Right lobe of liver (tissue), 6 donors: Measurements from ENCODE around the gene TFF3. TPM values are rescaled to one million over a fixed set of nuclear protein-coding genes. Genes with fewer than 3 reads are reported as not detected.

ENCODE experiments used
- ATAC-seq, 4 donors: fragments of 200-7000 bp; cut with Tn5 transposase; one replicate each; pipeline ENCODE4 v1.9.1; 2020; ENCODE audit warnings: mild to moderate bottlenecking in 4 of 4, moderate library complexity in 4 of 4
- DNase-seq, 3 donors: peaks; one replicate each; pipeline ENCODE4 v3.0.0-alpha.2; 2020
- H3K27ac ChIP-seq, 3 donors: fragments of 200-600 bp; one replicate each; pipeline ENCODE4 v1.8.0; 2022
- H3K27me3 ChIP-seq, 2 donors: fragments of 200-600 bp; one replicate each; pipeline ENCODE4 v1.8.0; 2022
- H3K36me3 ChIP-seq, 4 donors: fragments of 200-600 bp; sonication (generic) in 1 of 4; one replicate each; pipeline versions ENCODE4 v1.5.1 to v1.8.0; 2017 to 2022; ENCODE audit warnings: control low read depth in 1 of 4
- H3K4me1 ChIP-seq, 4 donors: fragments of 200-600 bp; sonication (generic) in 1 of 4; one replicate each; pipeline versions ENCODE4 v1.5.1 to v1.8.0; 2017 to 2022; ENCODE audit warnings: control low read depth in 1 of 4
- H3K4me3 ChIP-seq, 3 donors: fragments of 200-600 bp; one replicate each; pipeline ENCODE4 v1.8.0; 2022
- H3K9me3 ChIP-seq, 4 donors: fragments of 200-600 bp; sonication (generic) in 1 of 4; one replicate each; pipeline versions ENCODE4 v1.5.1 to v1.8.0; 2017 to 2022; ENCODE audit warnings: control low read depth in 1 of 4
- POLR2A ChIP-seq: fragments of 450-650 bp; IDR thresholded peaks from one replicate; pipeline ENCODE4 v1.6.1; 2017; ENCODE audit warnings: antibody characterized with exemption, mild to moderate bottlenecking
- WGBS: methylation state at CpG from one replicate; pipeline ENCODE4 v1.1.6; 2018; ENCODE audit warnings: low coverage, low lambda C conversion rate; ENCODE audit not compliant: insufficient coverage; ENCODE audit errors: missing lambda C conversion rate; 5-methylcytosine and 5-hydroxymethylcytosine counted together
- intact Hi-C, 2 donors: fragments of 100-400 bp; cut with DNase I; formaldehyde crosslinking; loops; one replicate each; pipeline versions ENCODE4 v1.11.2 to v1.14.1; 2022
- total RNA-seq, 6 experiments: library from RNA; depleted of rRNA in 2 of 6; stranded (reverse); fragments of >200 nt in 2 of 6; fragmentation: NEBNext Ultra II Directional in 3 of 6; extraction: Animal tissue kit (Norgen Biotek cat#: 25700) in 3 of 6; gene quantifications; one replicate each; pipeline versions ENCODE4 v1.1.0 to v1.2.4, GENCODE V29; 2016 to 2023
- TF ChIP-seq, protein P1 (sequence below), 4 donors: fragments of 200-600 bp in 3 of 4; fragments of 450-650 bp in 1 of 4; IDR thresholded peaks; one replicate each; pipeline versions ENCODE4 v1.5.1 to v1.8.0; 2016 to 2022; ENCODE audit warnings: antibody characterized with exemption in 4 of 4, mild to moderate bottlenecking in 2 of 4
- donor health status: DM: no; HTN: yes; CAD: no.
- donor health status: DM: no; HTN: no; CAD: no.
- donor health status: DM: no; HTN: no; CAD: no.
- donor health status: DM: no; HTN: yes; CAD: no.
- donor health status: DM: no; HTN: yes; CAD: no.

TFF3 gene
- total RNA-seq, 6 experiments from 2014 or later: 0.88 to 6.8 (median 2.5) TPM

DNA sequence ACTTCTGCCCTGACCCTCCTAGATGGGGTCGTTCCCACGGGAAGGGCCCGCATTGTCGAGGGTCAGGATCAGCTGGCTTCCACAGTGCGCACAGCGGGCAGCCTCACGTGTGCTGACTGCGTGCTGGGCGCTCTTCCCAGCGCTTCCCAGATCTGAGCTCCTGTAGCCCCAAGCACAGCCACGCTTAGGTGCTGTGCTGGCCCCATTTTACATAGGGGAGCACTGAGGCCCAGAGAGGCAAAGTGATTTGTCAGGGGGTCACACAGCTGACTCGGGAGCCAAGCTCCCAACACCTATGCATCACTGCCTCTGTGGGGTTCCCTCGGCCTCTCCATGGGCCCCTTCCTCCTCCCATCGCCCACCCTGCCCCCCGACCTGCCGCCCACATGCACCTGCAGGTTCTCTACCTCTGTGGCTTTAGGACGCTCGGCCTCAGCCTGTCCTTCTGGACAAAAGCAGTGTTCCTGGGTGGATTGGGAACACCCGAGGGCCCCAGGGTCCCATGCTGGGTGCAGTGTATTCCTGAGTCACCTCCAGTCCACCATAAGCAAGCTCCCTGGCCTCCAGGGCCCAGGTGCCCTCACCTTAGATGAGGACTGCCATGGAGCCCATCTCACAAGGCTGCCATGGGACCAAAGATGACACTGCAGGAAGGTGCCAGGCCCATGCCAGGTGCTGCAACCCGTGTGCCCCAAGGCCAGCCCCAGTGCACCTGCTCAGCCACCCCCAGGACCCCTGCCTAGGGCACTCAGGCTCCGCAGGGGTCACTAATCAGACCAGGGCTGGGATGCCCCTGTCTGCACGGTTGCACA, 23.3 kb downstream of the TFF3 start:
- 80% methylated on average over 2 of the region's 22 CpGs for WGBS
- TF ChIP-seq POLR2A: no peak
- TF ChIP-seq, protein P1, sequence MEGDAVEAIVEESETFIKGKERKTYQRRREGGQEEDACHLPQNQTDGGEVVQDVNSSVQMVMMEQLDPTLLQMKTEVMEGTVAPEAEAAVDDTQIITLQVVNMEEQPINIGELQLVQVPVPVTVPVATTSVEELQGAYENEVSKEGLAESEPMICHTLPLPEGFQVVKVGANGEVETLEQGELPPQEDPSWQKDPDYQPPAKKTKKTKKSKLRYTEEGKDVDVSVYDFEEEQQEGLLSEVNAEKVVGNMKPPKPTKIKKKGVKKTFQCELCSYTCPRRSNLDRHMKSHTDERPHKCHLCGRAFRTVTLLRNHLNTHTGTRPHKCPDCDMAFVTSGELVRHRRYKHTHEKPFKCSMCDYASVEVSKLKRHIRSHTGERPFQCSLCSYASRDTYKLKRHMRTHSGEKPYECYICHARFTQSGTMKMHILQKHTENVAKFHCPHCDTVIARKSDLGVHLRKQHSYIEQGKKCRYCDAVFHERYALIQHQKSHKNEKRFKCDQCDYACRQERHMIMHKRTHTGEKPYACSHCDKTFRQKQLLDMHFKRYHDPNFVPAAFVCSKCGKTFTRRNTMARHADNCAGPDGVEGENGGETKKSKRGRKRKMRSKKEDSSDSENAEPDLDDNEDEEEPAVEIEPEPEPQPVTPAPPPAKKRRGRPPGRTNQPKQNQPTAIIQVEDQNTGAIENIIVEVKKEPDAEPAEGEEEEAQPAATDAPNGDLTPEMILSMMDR (IDR thresholded peaks at IDR 0.05): no peak
- H3K27ac ChIP-seq: no peak overlapping the region
- ATAC-seq: peak in 1 of 4 donors; percentile 14
- H3K27me3 ChIP-seq: no peaks in the 10 kb centered on the region
- DNase-seq: no peak
- H3K9me3 ChIP-seq: no peaks in the 10 kb centered on the region
- intact Hi-C loops: no loop called here
- H3K4me3 ChIP-seq: no peak overlapping the region
- no peaks in the 10 kb centered on the region for H3K4me1 ChIP-seq
- no peaks in the 10 kb centered on the region for H3K36me3 ChIP-seq

GRCh38 chr21:42291003-42291750, 24.0 kb downstream of the TFF3 start:
- H3K36me3 ChIP-seq: no peaks in the 10 kb centered on the region
- intact Hi-C loops: no loop called here
- TF ChIP-seq POLR2A: no peak
- TF ChIP-seq, protein P1 (IDR thresholded peaks at IDR 0.05): no peak
- DNase-seq (no peak), ATAC-seq (no peak)
- no peaks in the 10 kb centered on the region for H3K9me3 ChIP-seq
- no peaks in the 10 kb centered on the region for H3K4me1 ChIP-seq
- no peak overlapping the region for H3K27ac ChIP-seq
- no peak overlapping the region for H3K4me3 ChIP-seq
- H3K27me3 ChIP-seq: no peaks in the 10 kb centered on the region
- 89% methylated on average over 5 of the region's 35 CpGs for WGBS

- no peak for TF ChIP-seq POLR2A
- TF ChIP-seq, protein P1 (IDR thresholded peaks at IDR 0.05): no peak
- H3K4me1 ChIP-seq: no peaks in the 10 kb centered on the region
- no peak overlapping the region for H3K4me3 ChIP-seq
- no peaks in the 10 kb centered on the region for H3K27me3 ChIP-seq
- intact Hi-C loops: no loop called here
- H3K36me3 ChIP-seq: no peaks in the 10 kb centered on the region
- H3K27ac ChIP-seq: no peak overlapping the region
- no peak for DNase-seq
- WGBS: 20% methylated on average over 1 of the region's 3 CpGs
- H3K9me3 ChIP-seq: no peaks in the 10 kb centered on the region
- ATAC-seq: no peak
These were observed 24.7 kb downstream of the TFF3 start for GRCh38 chr21:42290505-42290904.

- Histone ChIP-seq H3K36me3 (no peaks in the 10 kb centered on the region), H3K4me1 (no peaks in the 10 kb centered on the region), H3K4me3 (no peak overlapping the region), H3K9me3 (no peaks in the 10 kb centered on the region), H3K27ac (no peak overlapping the region), H3K27me3 (no peaks in the 10 kb centered on the region)
- 74% methylated on average over 9 of the region's 18 CpGs for WGBS
- DNase-seq (peak in 1 of 3 donors; percentile 51), ATAC-seq (peak; percentile 19 to 51 (median 46))
- no peak for TF ChIP-seq POLR2A
- TF ChIP-seq, protein P1 (IDR thresholded peaks at IDR 0.05): no peak
- intact Hi-C loops: no loop called here
These were observed 25.3 kb downstream of the TFF3 start for GRCh38 chr21:42289926-42290325.
